Activated CD4-positive, alpha-beta T cell treated with anti-CD3 and anti-CD28 coated beads, Interleukin-2, amount 50 U/mL, for 4 hours (primary cell): ENCODE measurements around the gene OR2C1.
A peak's percentile ranks its signal among the peaks of the same experiment; 100 is the strongest.

Experiments used
- DNase-seq, 2 experiments: peaks; one replicate each; pipeline ENCODE4 v3.0.0-alpha.2; 2020

Gene OR2C1

DNA sequence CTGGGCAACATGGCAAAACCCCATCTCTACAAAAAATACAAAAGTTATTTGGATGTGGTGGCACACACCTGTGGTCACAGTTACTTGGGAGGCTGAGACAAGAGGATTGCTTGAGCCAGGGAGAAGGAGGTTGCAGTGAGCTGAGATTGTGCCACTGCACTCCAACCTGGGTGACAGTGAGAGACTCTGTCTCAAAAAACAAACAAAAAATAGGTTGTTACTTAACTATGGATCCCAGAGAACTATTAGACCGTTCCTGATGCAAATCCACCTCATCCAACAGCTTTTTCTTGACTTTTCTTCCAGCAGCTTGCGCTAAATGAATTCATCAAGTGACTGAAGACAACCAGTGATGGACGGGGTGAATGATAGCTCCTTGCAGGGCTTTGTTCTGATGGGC lies at the start of gene OR2C1:
OR2C1 (plus strand) TSS at position 301 of the 400 bp plus-strand sequence; CDS start at position 353, 52 bp downstream.
- DNase-seq, result no peak

DNA sequence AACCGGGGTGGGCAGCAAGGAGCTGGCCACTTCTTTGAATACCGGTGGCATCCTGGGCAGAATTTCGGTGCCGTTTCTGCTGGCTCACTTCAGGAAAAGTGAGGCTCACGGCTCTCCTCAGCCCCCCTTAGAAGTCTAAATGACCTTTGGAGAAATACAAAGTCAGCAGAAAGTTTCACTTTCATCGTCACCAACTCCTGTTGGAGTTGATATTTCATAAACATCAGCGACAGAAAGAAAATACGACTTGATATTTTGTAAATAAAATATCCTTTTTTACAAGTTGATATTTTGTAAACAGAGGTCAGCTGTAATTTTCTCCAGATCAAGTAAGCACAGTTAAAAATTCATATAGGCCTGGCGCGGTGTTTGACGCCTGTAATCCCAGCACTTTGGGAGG lies 49.6 kb upstream of the OR2C1 start:
- no peak for DNase-seq

DNA sequence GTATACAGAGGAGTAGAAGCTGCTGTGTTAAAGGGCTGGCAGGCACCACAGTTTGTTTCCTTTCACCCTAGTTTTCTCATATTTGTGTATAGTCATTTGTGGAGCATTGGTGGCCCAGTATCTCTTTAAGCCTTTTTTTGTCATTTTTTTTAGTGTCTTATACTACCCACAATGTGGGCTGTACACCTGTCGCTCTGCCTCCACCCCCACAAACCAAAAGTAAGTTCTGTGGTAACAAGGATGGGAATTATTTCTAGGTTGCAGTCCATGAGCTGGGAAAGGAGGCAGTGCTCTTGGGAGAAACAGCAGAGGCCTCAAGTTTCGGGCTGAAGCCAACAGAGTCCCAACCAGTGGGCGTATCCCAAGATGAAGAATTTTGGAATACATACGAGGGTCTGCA lies 44.2 kb upstream of the OR2C1 start:
- DNase-seq, result no peak

DNA sequence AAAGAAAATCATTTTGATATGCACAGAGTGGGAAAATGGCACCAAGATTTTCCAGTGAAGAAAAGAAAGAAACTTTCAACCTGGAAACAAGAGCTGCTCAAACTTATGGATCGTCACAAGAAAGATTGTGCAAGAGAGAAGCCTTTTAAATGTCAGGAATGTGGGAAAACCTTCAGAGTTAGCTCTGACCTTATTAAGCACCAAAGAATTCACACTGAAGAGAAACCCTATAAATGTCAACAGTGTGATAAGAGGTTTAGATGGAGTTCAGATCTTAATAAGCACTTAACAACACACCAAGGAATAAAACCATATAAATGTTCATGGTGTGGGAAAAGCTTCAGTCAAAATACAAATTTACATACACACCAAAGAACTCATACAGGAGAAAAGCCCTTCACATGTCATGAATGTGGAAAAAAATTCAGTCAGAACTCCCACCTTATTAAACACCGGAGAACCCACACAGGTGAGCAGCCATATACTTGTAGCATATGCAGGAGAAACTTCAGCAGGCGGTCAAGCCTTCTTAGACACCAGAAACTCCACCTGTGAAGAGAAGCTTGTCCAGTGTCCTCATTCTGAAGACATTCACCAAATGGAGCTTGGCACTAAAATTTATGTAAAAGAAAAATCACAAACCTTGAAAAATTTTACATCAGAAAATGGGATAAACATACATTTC lies 38.2 kb upstream of the OR2C1 start:
- no peak for DNase-seq

DNA sequence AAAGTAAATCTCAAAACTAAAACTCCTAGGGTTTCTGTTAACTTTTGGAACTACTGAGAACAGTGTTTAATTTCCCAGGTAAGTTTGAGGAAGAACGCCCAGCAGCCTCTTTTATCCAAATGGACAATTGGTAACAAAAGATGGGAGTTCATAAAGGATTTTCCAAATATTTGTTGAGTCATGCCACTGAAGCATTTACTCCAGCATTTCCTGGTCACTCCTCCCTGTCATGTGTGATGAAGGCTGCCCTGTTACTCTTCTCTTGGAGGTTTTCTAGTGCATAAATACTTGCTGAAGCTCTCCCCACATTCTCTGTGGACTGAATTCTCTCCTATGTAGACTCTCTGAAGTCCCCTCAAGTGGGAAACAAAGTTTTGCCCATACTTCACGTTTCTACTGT lies 33.9 kb upstream of the OR2C1 start:
- no peak for DNase-seq

DNA sequence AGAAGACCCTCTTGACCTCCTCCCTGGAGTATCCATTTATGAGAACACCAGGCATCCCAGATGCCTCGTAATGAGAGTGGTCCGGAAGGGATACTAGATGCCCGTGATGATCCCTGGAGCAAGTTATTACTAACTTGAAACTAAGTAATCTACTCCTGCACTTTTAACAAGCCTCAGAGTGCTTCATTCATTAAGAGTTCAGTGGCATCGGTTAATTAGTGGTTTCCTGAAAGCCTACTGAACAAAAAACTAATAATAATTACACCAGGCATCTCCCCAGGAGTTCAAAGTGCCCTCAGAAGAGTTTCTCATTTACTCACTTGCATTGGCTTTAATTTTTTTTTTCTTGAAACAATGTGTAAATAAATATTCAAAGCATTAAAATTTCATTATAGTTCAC lies 28.2 kb upstream of the OR2C1 start:
- no peak for DNase-seq

DNA sequence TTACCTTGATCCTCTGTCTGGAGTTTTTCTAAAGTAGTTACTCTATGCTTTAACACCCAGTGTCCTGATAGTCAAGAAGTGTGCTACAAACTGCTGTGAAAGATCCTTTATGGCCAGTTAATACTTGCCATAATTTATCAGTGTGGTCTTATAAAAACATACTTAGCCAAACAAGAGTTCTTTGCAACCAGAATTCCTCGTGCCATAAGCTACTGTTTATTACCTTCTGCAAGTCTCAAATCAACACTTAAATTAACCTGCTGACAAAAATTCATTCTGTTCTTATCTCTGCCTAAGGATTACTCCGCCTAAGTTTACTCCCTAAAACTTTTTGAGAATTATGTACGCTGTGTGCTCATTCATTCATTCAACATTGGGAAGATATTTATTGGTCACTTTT lies 27.6 kb upstream of the OR2C1 start:
- no peak for DNase-seq

DNA sequence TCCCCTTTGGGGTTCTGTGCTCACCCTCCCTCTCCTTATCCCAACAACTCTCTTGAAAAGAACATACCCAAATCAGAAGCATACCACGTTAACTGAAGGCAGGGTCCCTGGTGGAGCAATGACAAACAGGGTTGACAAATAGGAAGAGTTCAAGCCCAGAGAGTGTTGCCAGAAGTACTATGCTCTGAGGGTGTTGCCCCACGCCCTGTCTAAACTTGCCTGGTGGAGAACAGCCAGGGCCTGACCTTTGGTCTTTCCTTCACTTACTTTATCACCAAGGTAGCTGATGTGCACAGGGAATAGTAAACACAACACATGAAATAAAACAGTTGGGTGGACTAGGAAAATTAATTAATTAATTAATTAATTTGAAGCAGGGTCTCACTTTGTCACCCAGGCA lies 27.0 kb upstream of the OR2C1 start:
- DNase-seq, result no peak

DNA sequence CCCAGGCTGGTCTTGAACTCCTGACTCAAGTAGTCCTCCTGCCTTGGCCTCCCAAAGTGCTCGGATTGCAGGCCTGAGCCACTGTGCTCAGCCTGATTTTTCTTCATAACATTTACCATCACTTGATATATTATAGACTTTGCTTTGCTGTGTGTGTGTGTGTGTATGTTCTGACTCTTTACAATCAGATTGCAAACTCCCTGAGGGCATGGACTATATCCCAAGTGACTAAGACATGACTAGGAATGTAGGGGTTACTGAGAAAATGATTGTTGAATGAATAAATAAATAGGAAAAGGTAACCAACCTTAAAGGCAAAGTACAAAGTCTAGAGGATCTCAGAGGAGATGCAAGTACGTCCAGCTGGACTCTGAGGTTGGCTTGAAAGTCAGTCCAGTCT lies 9.6 kb upstream of the OR2C1 start:
- no peak for DNase-seq

DNA sequence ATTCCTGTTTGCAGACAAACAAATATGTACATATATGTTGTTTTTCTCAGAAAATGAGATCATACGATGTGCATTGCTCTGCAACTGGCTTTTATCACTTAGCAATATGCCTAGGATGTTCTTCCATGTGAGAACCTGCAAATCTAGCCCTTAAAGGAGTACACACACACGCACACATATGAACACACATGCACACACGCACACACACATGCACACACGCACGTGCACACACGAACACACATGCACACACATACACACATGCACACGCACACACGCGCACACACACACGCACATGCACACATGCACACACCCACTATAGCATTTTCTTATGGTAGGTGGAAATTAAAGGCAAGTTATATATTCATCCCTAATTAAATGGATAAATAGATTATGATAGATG lies 8.1 kb upstream of the OR2C1 start:
- DNase-seq, result no peak

DNA sequence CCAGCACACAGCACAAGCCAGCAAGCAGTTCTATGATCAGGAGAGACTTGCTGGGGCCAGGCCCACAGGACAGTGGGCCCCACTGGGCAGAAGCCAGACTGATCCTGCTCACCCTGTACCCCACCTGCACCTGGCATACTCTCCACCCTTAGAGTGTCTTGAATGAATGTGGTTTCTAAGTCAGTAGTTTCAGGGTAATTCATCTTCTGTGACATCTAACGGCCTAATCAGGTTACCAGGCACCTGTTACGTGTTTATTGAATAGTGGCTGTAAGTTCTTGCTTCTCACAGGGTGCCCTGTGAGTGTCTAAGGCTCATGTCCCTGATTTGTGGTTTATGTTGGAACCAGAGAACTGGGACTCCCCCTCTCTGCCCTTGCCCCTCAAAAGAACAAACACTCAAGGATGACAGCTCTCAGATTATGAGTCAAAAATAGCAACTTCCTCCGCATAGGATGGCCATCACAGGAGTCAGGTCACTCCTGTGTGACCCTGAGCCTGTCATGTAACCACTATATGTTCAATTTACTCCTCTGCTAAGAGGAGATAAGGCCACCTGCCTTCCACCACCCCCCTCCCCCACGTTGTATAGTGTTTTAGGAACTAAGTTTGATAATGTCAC lies 7.0 kb upstream of the OR2C1 start:
- DNase-seq, result no peak

DNA sequence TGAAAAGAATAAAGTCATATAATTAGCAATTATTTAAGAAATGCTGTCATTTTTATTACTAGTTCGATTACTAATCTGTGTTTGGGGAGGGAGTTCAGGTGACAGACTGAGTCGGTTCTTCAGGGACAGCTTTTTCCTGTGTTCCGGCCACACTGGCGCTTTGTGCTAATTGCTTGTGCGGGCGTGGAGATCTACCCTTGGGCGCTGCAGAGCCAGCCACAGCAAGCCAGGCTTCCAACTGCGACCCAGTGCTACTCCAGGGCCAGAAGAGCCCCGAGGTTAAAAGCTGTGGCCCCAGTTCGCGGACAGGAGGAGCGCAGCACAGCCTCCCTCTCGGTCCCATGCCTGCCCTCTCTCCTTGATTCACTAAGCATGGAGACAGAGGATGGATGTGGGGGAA lies 6.5 kb upstream of the OR2C1 start:
- DNase-seq, result no peak

DNA sequence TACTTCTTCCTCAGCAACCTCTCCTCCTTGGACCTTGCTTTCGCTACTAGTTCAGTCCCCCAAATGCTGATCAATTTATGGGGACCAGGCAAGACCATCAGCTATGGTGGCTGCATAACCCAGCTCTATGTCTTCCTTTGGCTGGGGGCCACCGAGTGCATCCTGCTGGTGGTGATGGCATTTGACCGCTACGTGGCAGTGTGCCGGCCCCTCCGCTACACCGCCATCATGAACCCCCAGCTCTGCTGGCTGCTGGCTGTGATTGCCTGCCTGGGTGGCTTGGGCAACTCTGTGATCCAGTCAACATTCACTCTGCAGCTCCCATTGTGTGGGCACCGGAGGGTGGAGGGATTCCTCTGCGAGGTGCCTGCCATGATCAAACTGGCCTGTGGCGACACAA lies 429 bp downstream of the OR2C1 start:
- no peak for DNase-seq

DNA sequence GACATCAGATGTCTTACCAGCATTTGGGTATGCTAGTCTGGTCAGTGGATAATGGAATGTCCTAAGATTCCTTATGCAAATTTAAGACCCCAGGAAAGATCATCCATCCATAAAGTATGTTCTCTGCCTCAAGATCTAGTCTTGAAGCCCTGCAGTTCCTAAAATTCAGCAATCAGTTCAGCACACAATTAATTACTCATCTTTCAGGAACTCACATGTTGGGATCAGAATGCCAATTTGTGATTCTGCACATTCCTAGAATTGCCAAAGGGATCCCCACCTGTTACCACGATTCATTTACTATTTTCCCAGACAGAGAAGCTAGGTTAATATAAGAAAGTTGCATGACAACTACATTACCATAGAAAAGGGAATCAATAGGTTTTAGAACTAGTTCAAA lies 3.2 kb downstream of the OR2C1 start:
- DNase-seq, result no peak

DNA sequence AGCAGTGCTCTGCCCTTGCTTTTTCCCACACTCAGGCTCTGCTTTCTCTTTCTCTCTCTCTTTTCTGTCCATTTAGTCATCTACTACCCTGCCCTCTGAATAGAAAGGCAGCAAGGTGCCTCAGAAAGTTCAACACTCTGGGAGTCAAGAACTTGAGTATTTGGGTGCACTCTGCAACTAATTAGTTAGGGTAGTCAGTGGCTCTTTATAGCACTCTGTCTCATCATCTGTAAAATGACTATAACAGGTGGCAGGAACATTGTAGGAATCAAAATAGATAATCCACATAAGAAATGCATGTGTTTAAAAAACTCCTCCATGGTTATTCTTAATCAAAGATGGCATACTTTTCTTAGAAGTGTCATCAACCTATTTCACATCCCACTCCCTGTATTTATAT lies 7.2 kb downstream of the OR2C1 start:
- DNase-seq, result no peak

DNA sequence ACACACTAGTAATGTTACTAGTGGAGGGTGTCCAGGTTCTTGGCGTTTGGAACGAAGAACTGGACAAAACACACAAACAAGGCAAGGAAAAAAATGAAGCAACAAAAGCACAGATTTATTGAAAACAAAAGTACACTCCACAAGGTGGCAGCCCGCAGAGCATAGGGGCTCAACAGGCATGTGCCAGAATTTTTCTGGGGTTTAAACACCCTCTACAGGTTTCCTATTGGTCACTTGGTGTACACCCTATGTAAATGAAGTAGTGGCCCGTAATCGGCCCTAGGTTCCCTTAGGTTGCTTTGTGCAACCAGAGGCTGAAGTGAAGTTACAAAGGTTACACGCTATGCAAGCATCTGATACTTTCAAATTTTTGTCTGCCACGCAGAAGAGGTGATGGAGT lies 8.1 kb downstream of the OR2C1 start:
- DNase-seq, result no peak

DNA sequence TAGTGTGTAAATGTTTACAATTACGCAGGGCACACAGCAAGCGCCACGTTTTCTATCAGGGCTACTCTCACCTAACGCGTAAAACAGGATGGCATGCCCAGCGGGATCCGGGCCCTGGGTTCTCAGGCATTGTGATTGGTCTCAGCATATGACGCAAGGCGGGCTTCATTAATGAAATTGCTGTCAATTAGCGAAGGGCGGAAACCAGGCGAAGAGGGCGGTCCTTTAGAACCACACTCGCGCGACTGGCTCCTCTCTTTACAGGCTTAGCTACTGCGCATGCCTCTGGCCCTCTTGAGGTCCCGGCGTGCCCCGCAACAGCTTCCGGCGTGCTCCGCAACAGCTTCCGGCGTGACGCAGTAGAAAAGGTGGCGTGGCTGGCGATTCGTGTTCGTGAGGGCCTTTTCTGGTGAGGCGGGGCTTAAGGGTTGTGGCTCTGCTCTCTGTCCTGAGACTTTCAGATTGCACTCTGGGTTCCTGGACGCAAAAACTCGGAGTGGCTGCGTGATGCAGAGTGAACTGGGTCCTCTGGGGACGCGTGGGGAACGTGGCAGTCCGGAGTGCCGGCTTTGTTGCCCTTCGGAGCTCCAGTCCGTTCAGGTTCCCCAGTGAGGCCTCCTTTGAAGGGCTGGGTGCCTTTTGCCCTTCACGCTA lies 9.2 kb downstream of the OR2C1 start:
- DNase-seq, result peak; percentile 77 to 79

DNA sequence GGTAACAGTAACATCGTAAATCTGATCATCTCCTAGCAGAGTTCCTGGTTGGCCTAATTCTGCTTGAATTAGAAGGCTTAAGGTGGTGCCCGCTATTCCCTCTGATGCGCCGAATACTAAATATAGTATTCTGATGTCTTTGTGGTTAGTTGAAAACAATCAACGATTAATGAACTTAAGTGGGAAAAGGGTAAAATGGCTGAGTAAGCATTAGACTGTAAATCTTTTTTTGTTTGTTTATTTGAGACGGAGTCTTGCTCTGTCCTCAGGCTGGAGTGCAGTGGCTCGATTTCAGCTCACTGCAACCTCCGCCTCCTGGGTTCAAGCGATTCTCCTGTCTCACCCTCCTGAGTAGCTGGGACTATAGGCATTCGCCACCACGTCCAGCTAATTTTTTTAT lies 13.4 kb downstream of the OR2C1 start:
- no peak for DNase-seq

DNA sequence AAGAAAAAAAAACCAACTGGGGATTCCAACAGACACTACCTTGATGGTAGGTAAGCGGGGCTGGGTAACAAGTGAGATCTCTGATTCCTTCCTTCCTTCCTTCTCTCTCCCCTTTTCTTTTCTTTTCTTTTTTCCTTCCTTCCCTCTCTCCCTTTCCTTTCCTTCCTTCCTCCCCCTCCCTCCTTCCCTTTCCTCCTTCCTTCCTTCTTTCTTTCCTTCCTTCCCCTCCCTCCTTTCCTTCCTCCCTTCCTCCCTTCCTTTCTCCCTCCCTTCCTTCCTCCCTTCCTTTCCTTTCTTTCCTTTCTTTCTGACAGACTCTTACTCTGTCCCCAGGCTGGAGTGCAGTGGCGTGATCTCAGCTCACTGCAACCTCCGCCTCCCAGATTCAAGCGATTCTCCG lies 20.0 kb downstream of the OR2C1 start:
- DNase-seq, result no peak

DNA sequence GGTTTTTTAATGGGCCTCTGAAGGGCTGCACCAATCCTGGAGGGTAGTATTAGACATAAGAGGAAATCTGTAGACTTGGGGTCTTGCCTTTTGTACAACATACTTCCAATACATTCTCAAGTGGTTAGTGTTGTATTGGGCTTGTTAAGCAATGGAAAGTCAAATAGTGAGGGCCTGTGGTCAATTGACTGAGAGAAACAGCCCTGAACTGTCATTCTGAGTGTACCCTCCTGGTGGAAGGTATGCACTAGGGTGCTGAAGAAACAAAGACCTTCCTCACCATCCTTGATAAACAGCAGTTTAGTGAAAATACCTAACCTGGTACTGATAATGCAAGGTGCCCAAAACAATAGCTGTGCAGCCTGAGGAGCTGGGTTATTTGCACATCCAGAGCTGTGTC lies 22.2 kb downstream of the OR2C1 start:
- no peak for DNase-seq

DNA sequence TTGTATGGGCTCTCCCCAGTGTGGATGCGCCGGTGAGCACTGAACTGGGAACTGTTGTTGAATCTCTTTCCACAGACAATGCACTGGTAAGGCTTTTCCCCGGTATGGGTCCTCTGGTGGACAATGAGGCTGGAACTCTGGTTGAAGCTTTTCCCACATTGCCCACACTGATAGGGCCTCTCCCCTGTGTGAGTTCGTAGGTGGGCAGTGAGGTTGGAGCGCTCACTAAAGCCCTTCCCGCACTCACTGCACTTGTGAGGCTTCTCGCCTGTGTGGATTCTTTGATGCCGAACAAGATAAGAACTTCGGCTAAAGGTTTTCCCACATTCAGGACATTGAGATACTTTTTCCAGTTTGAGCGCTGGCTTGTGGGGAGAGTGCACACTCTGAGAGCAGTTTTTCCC lies 27.4 kb downstream of the OR2C1 start:
- no peak for DNase-seq

DNA sequence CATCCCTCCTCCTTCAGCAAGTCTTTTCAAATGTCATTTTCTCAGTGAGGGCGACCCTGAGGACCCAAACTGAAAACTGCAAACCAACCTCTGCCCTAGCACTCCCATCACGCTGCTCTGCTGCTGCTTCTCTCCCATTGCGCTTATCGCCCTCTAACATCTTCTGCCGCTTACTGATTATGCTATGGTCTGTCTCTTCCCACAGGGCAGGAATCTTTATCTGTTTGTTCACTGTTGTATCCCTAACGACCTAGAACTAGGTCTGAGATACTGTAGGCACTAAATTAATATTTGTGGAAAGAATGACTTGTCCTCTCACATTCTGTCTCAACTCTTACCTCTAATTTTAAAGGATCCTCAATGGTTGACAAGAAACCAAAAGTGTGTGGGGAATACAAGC lies 32.6 kb downstream of the OR2C1 start:
- DNase-seq, result no peak

DNA sequence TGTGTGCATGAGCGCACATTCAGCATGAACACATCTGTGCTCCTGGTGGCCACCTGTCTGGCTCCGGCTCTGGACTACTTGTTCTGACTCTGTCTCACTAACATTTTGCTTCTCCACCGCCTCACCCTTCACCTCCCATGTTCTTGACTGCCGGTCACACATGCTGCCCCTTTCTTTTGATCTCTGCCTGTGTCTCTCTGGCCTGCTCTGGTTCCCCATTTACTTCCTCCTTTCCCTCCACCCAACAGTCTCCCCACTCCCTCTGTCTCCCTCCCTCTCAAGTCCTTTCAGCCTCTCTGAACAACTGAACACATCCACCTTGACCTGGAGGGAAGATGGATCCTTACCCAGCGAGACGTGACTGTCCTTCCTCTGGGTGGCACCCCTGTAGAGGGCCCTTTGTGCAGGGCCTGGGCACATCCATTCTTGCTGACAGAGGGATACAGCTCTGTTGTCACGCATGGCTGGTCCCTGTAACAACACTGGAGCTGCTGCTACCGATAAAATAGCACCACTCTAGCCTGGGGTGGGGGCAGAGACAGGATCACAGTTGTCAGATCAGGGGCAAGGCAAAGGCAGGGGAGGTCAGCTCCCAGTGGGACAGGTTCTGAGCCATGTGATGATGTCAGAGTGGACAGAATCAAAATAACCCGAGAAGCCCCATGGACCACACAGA lies 34.1 kb downstream of the OR2C1 start:
- DNase-seq, result no peak

DNA sequence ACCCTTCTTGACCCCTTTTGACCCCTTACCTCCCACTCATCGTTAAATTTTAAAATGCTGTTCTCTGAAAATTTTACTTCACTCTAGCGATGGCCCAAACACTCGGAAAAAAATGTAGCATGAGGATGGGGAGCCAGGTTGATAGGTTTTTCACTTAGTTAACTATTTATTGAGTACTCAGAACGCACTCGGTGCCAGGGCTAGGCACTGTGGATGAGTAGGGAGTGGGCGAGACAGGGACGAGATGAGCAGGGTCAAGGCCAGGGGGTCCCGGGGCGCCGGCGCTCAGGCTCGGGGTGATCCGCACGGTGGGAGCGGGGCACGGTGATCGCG lies 44.7 kb downstream of the OR2C1 start:
- no peak for DNase-seq
